Measurements from ENCODE around the gene MICAL2. TPM values are rescaled to one million over a fixed set of nuclear protein-coding genes. Genes with fewer than 3 reads are reported as not detected.

The MICAL2 gene
- total and polyA plus RNA-seq, 7 donors: 6.8 to 45.7 (median 15.0) TPM

DNA sequence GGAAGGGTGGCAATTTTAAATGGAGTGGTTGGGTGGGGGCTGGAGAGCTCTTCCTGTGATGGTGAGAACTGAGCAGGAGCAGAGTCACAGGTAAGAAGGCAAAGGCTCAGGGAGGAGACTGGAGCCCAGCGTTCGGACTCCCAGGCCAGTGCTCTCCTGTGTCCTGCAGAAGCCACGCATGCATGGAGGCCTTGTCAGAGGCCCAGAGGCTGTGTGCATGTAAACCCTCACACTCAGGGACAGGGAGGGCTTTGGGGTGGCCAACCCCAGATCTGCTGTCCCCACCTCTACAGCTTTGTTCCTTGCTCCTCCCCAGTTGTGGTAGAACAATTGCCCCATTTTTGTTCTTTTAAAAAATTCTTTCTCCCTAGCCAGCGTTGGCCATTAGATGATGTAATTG, 136.6 kb downstream of the MICAL2 start:
- peaks cover 0 to 3% of the 10 kb centered on the region in 2 donors for H3K36me3 ChIP-seq (ENCODE audit: insufficient read depth in 1 of 2, low read depth in 1 of 2)
- intact Hi-C loops (cut with DNase I): no loop called here
- H3K27ac ChIP-seq: no peak overlapping the region
- H3K4me1 ChIP-seq: no peaks in the 10 kb centered on the region
- TF ChIP-seq, protein P1, sequence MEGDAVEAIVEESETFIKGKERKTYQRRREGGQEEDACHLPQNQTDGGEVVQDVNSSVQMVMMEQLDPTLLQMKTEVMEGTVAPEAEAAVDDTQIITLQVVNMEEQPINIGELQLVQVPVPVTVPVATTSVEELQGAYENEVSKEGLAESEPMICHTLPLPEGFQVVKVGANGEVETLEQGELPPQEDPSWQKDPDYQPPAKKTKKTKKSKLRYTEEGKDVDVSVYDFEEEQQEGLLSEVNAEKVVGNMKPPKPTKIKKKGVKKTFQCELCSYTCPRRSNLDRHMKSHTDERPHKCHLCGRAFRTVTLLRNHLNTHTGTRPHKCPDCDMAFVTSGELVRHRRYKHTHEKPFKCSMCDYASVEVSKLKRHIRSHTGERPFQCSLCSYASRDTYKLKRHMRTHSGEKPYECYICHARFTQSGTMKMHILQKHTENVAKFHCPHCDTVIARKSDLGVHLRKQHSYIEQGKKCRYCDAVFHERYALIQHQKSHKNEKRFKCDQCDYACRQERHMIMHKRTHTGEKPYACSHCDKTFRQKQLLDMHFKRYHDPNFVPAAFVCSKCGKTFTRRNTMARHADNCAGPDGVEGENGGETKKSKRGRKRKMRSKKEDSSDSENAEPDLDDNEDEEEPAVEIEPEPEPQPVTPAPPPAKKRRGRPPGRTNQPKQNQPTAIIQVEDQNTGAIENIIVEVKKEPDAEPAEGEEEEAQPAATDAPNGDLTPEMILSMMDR (IDR thresholded peaks at IDR 0.05): no peak
- H3K27me3 ChIP-seq (ENCODE audit: insufficient read depth in 3 of 3, low read length in 2 of 3): peaks cover 0 to 3% (median 0%) of the 10 kb centered on the region in 3 donors
- no peak overlapping the region for H3K4me3 ChIP-seq
- WGBS, 3 donors: 82 to 94% (median 83%) methylated on average over 4 of the region's 4 CpGs
- ATAC-seq (peak in 1 of 4 donors; percentile 30), DNase-seq (no peak)
- H3K9me3 ChIP-seq: no peaks in the 10 kb centered on the region

DNA sequence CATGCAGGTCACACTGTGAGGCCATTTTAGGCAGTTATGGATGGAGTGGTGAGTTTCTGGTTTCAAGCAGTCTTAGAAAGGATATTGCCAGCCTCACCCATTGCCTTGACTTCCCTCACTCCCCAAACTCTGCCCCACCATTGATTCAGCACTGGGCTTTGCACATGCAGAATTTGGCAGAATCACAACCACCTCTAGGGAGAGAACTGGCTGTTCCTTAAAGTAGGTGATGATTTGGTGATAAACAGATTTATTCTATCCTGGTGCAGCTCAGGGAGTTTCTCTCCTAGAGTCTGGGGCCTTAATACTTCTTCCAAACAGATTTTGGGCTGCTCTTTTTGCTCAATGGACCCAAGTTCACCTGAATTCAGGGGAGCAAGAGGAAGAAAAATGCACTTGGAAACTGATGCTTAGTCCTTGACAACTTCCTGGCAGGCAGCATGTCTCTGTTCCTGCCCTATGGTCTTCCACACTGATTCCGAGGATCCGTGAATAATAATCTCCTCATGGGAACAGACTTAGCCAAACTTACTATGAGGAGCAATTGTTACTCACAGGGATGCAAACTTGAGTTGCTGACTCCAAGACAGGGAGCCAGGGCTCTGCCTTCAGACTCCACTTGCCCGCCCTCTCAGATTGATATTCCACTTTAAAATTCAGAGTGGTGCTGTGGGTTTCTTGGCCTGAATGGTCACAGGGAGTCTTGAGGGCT, 137.3 kb downstream of the MICAL2 start:
- Histone ChIP-seq H3K4me3 (no peak overlapping the region), H3K9me3 (no peaks in the 10 kb centered on the region), H3K27ac (no peak overlapping the region), H3K27me3 (ENCODE audit: insufficient read depth in 3 of 3, low read length in 2 of 3) (peaks cover 0 to 4% (median 0%) of the 10 kb centered on the region in 3 donors), H3K4me1 (no peaks in the 10 kb centered on the region), H3K36me3 (ENCODE audit: insufficient read depth in 1 of 2, low read depth in 1 of 2) (peaks cover 0 to 3% of the 10 kb centered on the region in 2 donors)
- intact Hi-C loops (cut with DNase I): no loop called here
- ATAC-seq (no peak), DNase-seq (no peak)
- WGBS, 3 donors: 53 to 65% (median 55%) methylated on average over 3 of the region's 3 CpGs
- TF ChIP-seq, protein P1 (IDR thresholded peaks at IDR 0.05): no peak

DNA sequence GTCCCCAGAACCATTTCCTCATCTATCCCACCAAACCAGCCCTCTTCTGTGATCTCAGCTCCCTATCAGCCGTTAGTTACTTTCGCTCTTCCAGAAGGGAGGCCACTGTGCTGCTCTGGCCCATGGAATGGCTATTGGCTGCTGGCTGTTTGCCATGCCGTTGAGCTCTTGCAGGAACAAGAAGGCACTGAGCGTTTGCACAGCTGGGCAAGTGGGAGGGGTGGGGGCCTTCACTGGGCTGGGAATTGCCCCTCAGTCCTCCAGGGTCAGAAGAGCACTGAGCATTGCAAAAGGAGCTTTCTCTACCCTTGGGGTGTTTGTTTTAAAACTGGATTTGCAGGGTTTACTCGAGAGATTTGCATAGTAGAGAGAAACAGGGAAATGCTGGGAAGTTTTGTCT, 137.9 kb downstream of the MICAL2 start:
- H3K36me3 ChIP-seq (ENCODE audit: insufficient read depth in 1 of 2, low read depth in 1 of 2): peaks cover 0 to 3% of the 10 kb centered on the region in 2 donors
- DNase-seq (peak; percentile 35 to 83), ATAC-seq (peak in 1 of 4 donors; percentile 43)
- H3K27me3 ChIP-seq (ENCODE audit: insufficient read depth in 3 of 3, low read length in 2 of 3): peaks cover 0 to 4% (median 0%) of the 10 kb centered on the region in 3 donors
- no peaks in the 10 kb centered on the region for H3K9me3 ChIP-seq
- intact Hi-C loops (cut with DNase I): no loop called here
- H3K4me1 ChIP-seq: no peaks in the 10 kb centered on the region
- H3K27ac ChIP-seq: no peak overlapping the region
- 25 to 52% (median 50%) methylated on average over 5 of the region's 5 CpGs for WGBS, 3 donors
- TF ChIP-seq, protein P1 (IDR thresholded peaks at IDR 0.05): no peak
- H3K4me3 ChIP-seq: no peak overlapping the region

DNA sequence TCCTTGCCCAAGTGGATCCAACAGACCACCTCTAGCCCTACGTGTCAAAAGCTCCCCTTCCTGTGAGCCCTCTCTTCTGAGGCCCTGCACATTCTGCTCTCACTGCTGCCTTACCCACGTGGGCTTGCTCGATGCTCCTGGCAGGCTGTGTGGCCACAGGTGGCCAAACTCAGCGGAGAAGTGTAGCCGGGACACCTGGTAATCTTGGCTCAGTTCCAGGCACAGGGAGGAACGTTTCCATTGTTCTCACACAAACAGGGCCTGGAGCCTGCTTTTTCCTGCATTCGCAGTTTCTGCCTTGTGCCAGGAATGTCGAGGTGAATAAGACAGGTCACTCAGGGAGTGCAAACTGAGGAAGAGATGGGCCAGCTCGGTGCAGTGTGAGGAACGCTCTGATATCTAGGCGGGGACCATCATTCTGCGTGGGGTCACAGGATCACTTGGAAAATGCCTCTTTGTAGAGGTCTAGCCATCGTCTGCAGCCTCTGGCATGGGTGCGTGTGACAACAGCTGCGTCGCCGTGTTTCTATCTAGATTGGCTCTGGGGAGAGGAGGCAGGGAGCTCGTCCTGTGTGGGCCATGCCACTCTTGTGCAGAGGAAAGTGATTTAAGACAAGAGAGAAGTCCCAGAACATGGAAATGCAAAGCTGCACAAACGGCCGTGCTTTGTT, 139.3 kb downstream of the MICAL2 start:
- Histone ChIP-seq H3K4me1 (no peaks in the 10 kb centered on the region), H3K36me3 (ENCODE audit: insufficient read depth in 1 of 2, low read depth in 1 of 2) (peaks cover 0 to 6% of the 10 kb centered on the region in 2 donors), H3K27ac (no peak overlapping the region), H3K27me3 (ENCODE audit: insufficient read depth in 3 of 3, low read length in 2 of 3) (peaks cover 0 to 4% (median 0%) of the 10 kb centered on the region in 3 donors), H3K4me3 (no peak overlapping the region), H3K9me3 (no peaks in the 10 kb centered on the region)
- TF ChIP-seq, protein P1 (IDR thresholded peaks at IDR 0.05): no peak
- ATAC-seq: no peak
- WGBS, 3 donors: 31 to 51% (median 33%) methylated on average over 20 of the region's 20 CpGs
- no peak for DNase-seq
- intact Hi-C loops (cut with DNase I): no loop called here

All from psoas muscle (tissue), 8 donors.